Upper lobe of left lung (tissue), 4 donors: ENCODE results near the gene SLC38A3.

Source experiments
- POLR2A ChIP-seq, 4 donors: fragments of 450-650 bp; IDR thresholded peaks; one replicate each; pipeline ENCODE4 v1.5.1; 2016 to 2017; ENCODE audit warnings: antibody characterized with exemption in 4 of 4, mild to moderate bottlenecking in 2 of 4
- POLR2AphosphoS5 ChIP-seq, 2 donors: sonication (generic); formaldehyde crosslinking; IDR thresholded peaks; one replicate each; pipeline ENCODE4 v1.5.1; 2017; ENCODE audit warnings: antibody characterized with exemption in 2 of 2

DNA sequence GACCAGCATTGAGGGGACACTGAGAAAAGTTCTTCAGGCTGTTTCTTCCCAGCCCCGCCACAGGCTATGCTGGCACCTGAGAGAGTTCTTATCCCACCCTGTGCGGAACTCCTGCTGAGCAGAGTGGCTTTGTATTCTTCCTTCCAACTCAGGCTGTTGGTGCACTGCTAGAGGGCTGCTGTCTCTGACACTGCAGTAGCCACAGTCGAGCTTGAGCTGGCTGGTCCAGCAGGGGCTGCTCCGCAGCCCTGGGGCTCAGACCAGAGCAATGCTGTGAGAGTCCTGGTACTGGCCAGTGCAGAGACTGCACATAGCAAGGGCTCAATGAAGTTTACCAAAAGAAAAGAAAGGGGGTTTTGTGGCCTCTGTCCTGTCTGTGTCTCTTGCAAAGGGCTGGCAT is 34.6 kb downstream of the SLC38A3 start:
- TF ChIP-seq POLR2AphosphoS5 (IDR thresholded peaks at IDR 0.05) (no peak), POLR2A (IDR thresholded peaks at IDR 0.05) (no peak)
